ENCODE data around the gene NT5DC3.
A peak's percentile ranks its signal among the peaks of the same experiment; 100 is the strongest.
"Not testable (repeated sequence)": the region's sequence is repeated elsewhere in the genome, so short reads cannot be mapped to it uniquely, and the experiment has no call there.

NT5DC3 gene

DNA sequence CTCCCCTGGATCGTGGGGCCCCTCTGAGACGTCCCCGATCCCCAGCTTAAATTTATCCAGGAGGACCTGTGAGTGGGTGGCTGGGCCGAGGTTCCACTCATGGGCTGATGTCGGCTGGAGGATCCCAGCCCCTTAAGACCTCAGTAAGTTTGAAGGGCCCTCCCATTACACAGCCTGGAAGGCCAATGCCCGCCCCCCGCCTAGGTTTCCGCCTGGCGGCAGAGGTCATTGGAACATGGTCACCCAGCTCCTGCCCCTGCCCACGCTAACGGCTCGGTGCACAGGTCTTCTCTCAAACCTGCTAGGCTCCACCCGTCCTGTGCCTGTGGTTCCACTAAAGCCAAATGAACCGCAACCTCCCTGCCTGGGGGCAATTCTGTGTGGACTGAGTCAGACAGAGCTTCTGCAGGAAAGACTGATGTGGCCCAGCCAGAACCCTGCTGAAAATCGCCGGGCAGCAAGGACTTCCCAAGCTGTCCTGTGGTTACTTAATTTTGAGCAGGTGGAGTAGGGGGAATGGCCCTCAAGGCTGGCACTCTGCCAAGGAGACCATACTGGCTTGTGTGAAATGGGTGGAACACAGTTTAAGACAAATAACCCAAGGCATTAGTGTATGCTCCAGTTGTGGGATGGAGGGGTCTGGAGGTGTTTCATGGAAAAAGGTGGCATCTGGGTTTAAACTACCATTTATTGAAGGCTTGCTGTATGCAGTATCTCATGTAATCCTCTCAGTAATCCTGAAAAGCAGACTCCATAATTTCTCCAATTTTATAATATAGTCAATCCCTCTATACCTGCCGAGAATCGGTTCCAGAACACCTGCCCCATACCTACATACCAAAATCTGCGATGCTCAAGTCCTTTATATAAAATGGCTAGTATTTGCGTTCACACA, 903 bp upstream of the NT5DC3 start:
- no peaks in the 10 kb centered on the region for H3K36me3 ChIP-seq (ENCODE audit: control insufficient read depth, insufficient read depth, low read length)
- H3K27ac ChIP-seq (ENCODE audit: low read length): no peak overlapping the region
- H3K4me1 ChIP-seq (ENCODE audit: control insufficient read depth, insufficient read depth, low read length): peaks cover 6% of the 10 kb centered on the region; the same call in 1 of the 2 replicates
- no peak for DNase-seq (ENCODE audit: low read depth, low spot score)
- H3K9me3 ChIP-seq (ENCODE audit: control insufficient read depth, insufficient read depth, low read length): no peaks in the 10 kb centered on the region
- 100% methylated on average over 2 of the region's 20 CpGs for WGBS (ENCODE audit: insufficient coverage, insufficient read length)
- no peaks in the 10 kb centered on the region for H3K27me3 ChIP-seq (ENCODE audit: control insufficient read depth, insufficient read depth, low read length)
- H3K4me3 ChIP-seq (ENCODE audit: low read length): peak overlapping the region; percentile 84; the same call in 1 of the 2 replicates

DNA sequence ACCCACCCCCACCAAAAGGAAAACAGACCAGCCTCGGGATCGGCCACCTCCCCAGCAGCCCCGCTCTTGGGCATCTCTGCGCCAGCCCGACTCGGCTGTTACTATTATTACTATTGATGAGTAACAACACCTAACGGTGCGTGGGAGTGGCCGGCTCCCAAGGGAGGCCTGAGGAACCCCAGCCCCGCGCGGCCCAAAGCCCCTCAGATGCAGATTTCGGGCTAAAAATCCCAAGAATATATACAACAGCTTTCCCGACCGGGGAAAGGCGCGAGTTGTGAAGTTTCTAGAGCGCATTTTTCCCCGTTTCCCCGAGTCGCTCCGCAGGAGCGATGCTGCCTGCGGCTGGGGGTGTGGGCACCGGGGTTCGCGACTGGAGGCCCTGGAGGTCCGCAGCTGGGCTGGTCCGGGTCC, 565 bp downstream of the NT5DC3 start:
- DNase-seq (ENCODE audit: low read depth, low spot score): no peak
- no CpG with 5 or more reads among the region's 29 CpGs for WGBS (ENCODE audit: insufficient coverage, insufficient read length)
- H3K36me3 ChIP-seq (ENCODE audit: control insufficient read depth, insufficient read depth, low read length): no peaks in the 10 kb centered on the region
- H3K27ac ChIP-seq (ENCODE audit: low read length): no peak overlapping the region
- no peaks in the 10 kb centered on the region for H3K9me3 ChIP-seq (ENCODE audit: control insufficient read depth, insufficient read depth, low read length)
- H3K4me1 ChIP-seq (ENCODE audit: control insufficient read depth, insufficient read depth, low read length): peaks cover 6% of the 10 kb centered on the region; the same call in 1 of the 2 replicates
- peak overlapping the region; percentile 84 for H3K4me3 ChIP-seq (ENCODE audit: low read length)
- no peaks in the 10 kb centered on the region for H3K27me3 ChIP-seq (ENCODE audit: control insufficient read depth, insufficient read depth, low read length)

DNA sequence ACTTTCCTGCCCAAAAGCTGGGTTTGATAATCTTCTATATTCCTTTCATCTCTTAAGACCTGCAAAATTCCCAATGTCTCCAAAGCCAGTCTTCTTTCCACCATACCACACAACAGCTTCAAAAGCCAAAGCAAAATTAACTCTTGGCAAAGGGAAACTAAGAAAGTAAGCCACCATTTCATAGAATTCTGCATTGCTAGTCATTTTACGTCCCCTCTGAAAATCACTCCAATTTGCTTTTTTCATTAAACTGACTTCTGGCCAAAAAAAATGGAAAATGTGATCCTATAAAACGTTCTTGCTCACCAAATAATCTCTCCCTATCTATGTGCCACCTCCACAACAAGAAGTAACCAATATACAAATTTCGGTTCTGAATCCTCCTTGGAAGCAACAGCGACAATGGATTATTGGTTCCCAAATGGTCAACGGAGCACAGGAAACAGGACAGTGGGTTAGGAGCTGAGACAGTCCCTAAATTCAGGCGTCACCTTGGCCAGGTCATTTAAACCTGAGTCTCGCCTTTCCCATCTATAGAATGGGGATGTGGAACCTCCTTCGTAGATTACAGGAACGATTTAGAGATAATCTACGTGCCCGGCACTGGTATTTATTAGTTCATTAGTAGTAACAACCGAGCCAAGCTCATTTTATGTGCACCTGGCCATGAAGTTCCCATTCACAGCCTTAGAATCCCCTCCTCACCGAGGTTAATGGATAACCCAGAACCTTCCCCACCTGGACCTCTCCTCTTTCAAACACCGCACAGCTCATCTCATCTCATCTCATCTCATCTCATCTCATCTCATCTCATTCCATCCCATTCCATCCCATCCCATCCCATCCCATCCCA, 1.2 kb downstream of the NT5DC3 start:
- WGBS (ENCODE audit: insufficient coverage, insufficient read length): no CpG with 5 or more reads among the region's 14 CpGs
- Histone ChIP-seq H3K4me3 (ENCODE audit: low read length) (peak overlapping the region; percentile 84; the same call in 1 of the 2 replicates), H3K27me3 (ENCODE audit: control insufficient read depth, insufficient read depth, low read length) (no peaks in the 10 kb centered on the region), H3K36me3 (ENCODE audit: control insufficient read depth, insufficient read depth, low read length) (no peaks in the 10 kb centered on the region), H3K4me1 (ENCODE audit: control insufficient read depth, insufficient read depth, low read length) (peaks cover 6% of the 10 kb centered on the region; the same call in 1 of the 2 replicates), H3K27ac (ENCODE audit: low read length) (no peak overlapping the region), H3K9me3 (ENCODE audit: control insufficient read depth, insufficient read depth, low read length) (no peaks in the 10 kb centered on the region)
- DNase-seq (ENCODE audit: low read depth, low spot score): no peak

DNA sequence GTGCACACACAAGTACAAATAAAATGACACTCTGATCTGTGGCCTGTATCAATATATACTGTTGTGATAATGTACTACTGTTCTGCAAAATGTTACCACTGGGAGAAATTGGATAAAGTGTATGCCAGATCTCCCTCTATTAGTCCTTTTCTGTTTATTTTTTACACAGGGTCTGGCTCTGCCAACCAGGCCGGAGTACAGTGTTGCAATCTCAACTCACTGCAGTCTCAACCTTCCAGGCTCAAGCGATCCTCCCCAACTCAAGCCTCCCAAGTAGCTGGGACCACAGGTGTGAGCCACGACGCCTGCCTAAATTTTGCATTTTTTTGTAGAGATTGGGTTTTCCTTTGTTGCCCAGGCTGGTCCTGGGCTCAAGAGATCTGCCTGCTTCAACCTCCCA, 1.9 kb downstream of the NT5DC3 start:
- H3K27me3 ChIP-seq (ENCODE audit: control insufficient read depth, insufficient read depth, low read length): no peaks in the 10 kb centered on the region
- no peak for DNase-seq (ENCODE audit: low read depth, low spot score)
- no CpG with 5 or more reads among the region's 4 CpGs for WGBS (ENCODE audit: insufficient coverage, insufficient read length)
- no peak overlapping the region for H3K27ac ChIP-seq (ENCODE audit: low read length)
- H3K9me3 ChIP-seq (ENCODE audit: control insufficient read depth, insufficient read depth, low read length): no peaks in the 10 kb centered on the region
- no peak overlapping the region for H3K4me3 ChIP-seq (ENCODE audit: low read length)
- H3K36me3 ChIP-seq (ENCODE audit: control insufficient read depth, insufficient read depth, low read length): no peaks in the 10 kb centered on the region
- H3K4me1 ChIP-seq (ENCODE audit: control insufficient read depth, insufficient read depth, low read length): peaks cover 6% of the 10 kb centered on the region; the same call in 1 of the 2 replicates

DNA sequence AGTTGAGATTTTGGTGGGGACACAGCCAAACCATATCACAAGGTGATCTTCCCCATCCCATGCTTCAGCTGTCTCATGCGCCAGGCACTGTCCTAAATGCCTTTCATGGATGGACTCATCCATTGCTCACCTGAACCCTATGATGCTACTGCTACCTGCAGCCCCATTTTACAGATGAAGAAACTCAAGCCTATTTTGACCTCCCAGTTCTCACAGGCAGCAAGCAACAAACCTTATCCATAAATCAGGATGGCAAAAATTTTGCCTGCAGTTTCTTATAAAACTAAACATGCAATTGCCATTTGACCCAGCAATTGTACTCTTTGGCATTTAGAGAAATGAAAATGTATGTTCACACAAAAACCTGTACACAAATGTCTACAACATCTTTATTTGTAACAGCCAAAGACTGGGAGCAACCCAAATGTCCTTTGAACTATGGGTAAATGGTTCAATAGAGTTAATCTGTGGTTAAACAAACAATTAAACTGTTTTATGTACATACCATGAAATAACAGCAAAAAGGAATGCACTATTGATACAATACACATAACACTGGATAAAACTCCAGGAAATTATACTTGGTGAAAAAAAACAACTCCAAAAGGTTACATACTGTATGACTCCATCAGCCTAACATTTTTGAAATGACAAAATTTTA, 2.6 kb downstream of the NT5DC3 start:
- Histone ChIP-seq H3K27me3 (ENCODE audit: control insufficient read depth, insufficient read depth, low read length) (no peaks in the 10 kb centered on the region), H3K4me3 (ENCODE audit: low read length) (no peak overlapping the region), H3K9me3 (ENCODE audit: control insufficient read depth, insufficient read depth, low read length) (no peaks in the 10 kb centered on the region), H3K36me3 (ENCODE audit: control insufficient read depth, insufficient read depth, low read length) (no peaks in the 10 kb centered on the region), H3K27ac (ENCODE audit: low read length) (no peak overlapping the region), H3K4me1 (ENCODE audit: control insufficient read depth, insufficient read depth, low read length) (peaks cover 8% of the 10 kb centered on the region; the same call in 1 of the 2 replicates)
- WGBS (ENCODE audit: insufficient coverage, insufficient read length): no CpG with 5 or more reads among the region's 1 CpG
- no peak for DNase-seq (ENCODE audit: low read depth, low spot score)

DNA sequence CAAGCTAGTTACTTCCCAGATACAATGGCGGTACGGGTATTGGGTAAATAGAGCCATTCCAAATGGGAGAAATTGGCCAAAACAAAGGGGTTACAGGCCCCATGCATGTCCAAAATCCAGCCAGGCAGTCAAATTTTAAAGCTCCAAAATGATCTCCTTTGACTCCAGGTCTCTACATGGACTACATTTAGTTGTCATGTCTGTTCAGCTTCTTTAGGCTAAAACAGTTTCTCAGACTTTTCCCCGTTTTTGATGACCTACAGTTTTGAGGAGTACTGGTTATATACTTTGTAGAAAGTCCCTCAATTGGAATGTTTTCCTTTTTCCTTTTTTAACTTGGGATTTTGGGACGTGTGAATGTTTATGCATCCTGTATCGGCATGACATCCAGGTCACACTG, 4.7 kb downstream of the NT5DC3 start:
- Histone ChIP-seq H3K9me3 (ENCODE audit: control insufficient read depth, insufficient read depth, low read length) (no peaks in the 10 kb centered on the region), H3K4me3 (ENCODE audit: low read length) (no peak overlapping the region), H3K36me3 (ENCODE audit: control insufficient read depth, insufficient read depth, low read length) (no peaks in the 10 kb centered on the region), H3K27me3 (ENCODE audit: control insufficient read depth, insufficient read depth, low read length) (no peaks in the 10 kb centered on the region), H3K4me1 (ENCODE audit: control insufficient read depth, insufficient read depth, low read length) (peaks cover 4% of the 10 kb centered on the region; the same call in 1 of the 2 replicates), H3K27ac (ENCODE audit: low read length) (no peak overlapping the region)
- no CpG with 5 or more reads among the region's 5 CpGs for WGBS (ENCODE audit: insufficient coverage, insufficient read length)
- no peak for DNase-seq (ENCODE audit: low read depth, low spot score)

DNA sequence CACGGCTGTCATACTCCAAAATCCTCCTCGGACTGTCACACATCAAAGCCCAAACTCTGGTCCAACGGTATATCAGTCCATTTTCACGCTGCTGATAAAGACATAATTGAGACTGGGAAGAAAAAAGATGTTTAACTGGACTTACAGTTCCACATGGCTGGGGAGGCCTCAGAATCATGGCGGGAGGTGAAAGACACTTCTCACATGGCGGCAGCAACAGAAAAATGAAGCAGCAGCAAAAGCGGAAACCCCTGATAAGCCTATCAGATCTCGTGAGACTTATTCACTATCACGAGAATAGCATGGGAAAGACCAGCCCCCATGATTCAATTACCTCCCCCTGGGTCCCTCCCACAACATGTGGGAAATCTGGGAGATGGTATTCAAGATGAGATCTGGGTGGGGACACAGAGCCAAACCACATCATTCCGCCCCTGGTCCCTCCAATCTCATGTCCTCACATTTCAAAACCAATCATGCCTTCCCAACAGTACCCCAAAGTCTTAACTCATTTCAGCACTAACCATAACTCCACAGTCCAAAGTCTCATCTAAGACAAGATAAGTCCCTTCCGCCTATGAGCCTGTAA, 5.2 kb downstream of the NT5DC3 start:
- WGBS (ENCODE audit: insufficient coverage, insufficient read length): no CpG with 5 or more reads among the region's 11 CpGs
- H3K4me1 ChIP-seq (ENCODE audit: control insufficient read depth, insufficient read depth, low read length); H3K4me3 ChIP-seq (ENCODE audit: low read length); H3K36me3 ChIP-seq (ENCODE audit: control insufficient read depth, insufficient read depth, low read length); H3K9me3 ChIP-seq (ENCODE audit: control insufficient read depth, insufficient read depth, low read length); H3K27ac ChIP-seq (ENCODE audit: low read length); DNase-seq (ENCODE audit: low read depth, low spot score); H3K27me3 ChIP-seq (ENCODE audit: control insufficient read depth, insufficient read depth, low read length): not testable (repeated sequence)

DNA sequence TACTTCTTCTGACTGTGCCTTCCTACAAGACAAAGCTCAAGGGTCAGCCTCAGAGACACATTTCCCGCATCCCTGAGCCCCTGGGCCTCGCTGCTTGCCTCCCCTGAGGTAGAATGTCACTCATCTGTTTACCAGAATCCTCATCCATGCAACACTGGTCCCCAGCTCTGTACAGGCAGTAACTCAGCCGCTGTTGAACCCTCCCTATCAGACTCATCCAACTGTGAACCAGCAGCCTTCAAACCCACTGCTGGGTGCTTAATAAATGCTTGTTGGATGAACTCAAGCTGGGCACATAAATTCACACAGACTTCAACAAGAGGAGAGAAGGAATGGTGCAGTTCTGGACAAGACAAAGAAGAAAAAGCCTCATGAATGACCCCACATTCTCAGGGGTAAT, 6.1 kb downstream of the NT5DC3 start:
- Histone ChIP-seq H3K4me3 (ENCODE audit: low read length) (no peak overlapping the region), H3K36me3 (ENCODE audit: control insufficient read depth, insufficient read depth, low read length) (no peaks in the 10 kb centered on the region), H3K4me1 (ENCODE audit: control insufficient read depth, insufficient read depth, low read length) (peaks cover 4% of the 10 kb centered on the region; the same call in 1 of the 2 replicates), H3K27ac (ENCODE audit: low read length) (no peak overlapping the region), H3K9me3 (ENCODE audit: control insufficient read depth, insufficient read depth, low read length) (no peaks in the 10 kb centered on the region), H3K27me3 (ENCODE audit: control insufficient read depth, insufficient read depth, low read length) (no peaks in the 10 kb centered on the region)
- DNase-seq (ENCODE audit: low read depth, low spot score): no peak
- no CpG with 5 or more reads among the region's 3 CpGs for WGBS (ENCODE audit: insufficient coverage, insufficient read length)

DNA sequence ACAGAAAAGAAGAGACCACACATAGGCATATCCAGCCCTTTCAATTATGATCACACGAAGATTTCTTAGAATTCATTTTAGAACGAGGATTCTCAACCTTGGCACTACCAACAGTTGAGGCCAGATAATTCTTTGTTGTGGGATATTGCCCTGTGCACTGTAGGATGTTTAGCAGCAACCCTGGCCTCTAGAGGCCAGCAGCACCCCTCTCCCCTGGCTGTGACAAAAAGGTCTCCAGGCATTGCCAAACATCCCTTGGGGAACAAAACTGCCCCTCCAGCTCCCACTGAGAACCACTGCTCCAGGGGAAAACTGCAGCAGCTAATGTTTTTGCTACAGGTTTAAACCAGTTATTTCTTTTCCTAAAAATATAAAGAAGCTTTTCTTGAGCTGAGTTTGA, 7.1 kb downstream of the NT5DC3 start:
- no peak overlapping the region for H3K27ac ChIP-seq (ENCODE audit: low read length)
- no CpG with 5 or more reads among the region's 2 CpGs for WGBS (ENCODE audit: insufficient coverage, insufficient read length)
- H3K4me1 ChIP-seq (ENCODE audit: control insufficient read depth, insufficient read depth, low read length): peaks cover 2% of the 10 kb centered on the region; the same call in 1 of the 2 replicates

More for the DNA sequence above, 7.1 kb downstream of the NT5DC3 start:
- Histone ChIP-seq H3K27me3 (ENCODE audit: control insufficient read depth, insufficient read depth, low read length) (no peaks in the 10 kb centered on the region), H3K36me3 (ENCODE audit: control insufficient read depth, insufficient read depth, low read length) (no peaks in the 10 kb centered on the region), H3K9me3 (ENCODE audit: control insufficient read depth, insufficient read depth, low read length) (no peaks in the 10 kb centered on the region), H3K4me3 (ENCODE audit: low read length) (no peak overlapping the region)
- no peak for DNase-seq (ENCODE audit: low read depth, low spot score)

Data from iPS DF 6.9 (cell line).